A673 (cell line): ENCODE data around the gene PPIC. TPM values are rescaled to one million over a fixed set of nuclear protein-coding genes. Genes with fewer than 3 reads are reported as not detected.

ENCODE experiments used
- Bru-seq: library from RNA; stranded (reverse); fragments of 400-500 nt; gene quantifications from one replicate; lab custom pipeline; 2021; lab: Mats Ljungman, UMichigan
- BruChase-seq, 2 experiments: library from RNA; stranded (reverse); fragments of 400-500 nt; gene quantifications; one replicate each; lab custom pipeline; 2021; lab: Mats Ljungman, UMichigan
- BruUV-seq: library from RNA; stranded (reverse); fragments of 400-500 nt; replicated peaks from 2 replicates; lab custom pipeline; 2021; lab: Mats Ljungman, UMichigan
- CTCF ChIA-PET: fragments of 300-600 bp; sonication (Branson Sonifier 250); formaldehyde crosslinking; loops from one replicate; lab custom pipeline; 2022; ENCODE audit warnings: antibody characterized with exemption; lab: Charles Lee
- POLR2A ChIA-PET: fragments of 300-600 bp; sonication (Branson Sonifier 250); formaldehyde crosslinking; loops from one replicate; lab custom pipeline; 2022; ENCODE audit warnings: antibody characterized with exemption; ENCODE audit not compliant: low non-redundant PET; lab: Charles Lee
- DNase-seq: peaks from one replicate; pipeline ENCODE4 v3.0.0-alpha.2; 2015; ENCODE audit warnings: low spot score
- H3K27ac ChIP-seq: fragments of 200-600 bp; sonication (generic); 2 replicates; pipeline ENCODE4 v1.5.1; 2016; ENCODE audit warnings: mixed run types, low read depth, mild to moderate bottlenecking, mixed read lengths, antibody characterized with exemption, low read length; ENCODE audit not compliant: poor library complexity, severe bottlenecking
- H3K27me3 ChIP-seq: fragments of 200-600 bp; sonication (generic); replicated peaks from 2 replicates; pipeline ENCODE4 v1.6.1; 2017; ENCODE audit warnings: mixed run types, low read depth, mild to moderate bottlenecking, mixed read lengths, antibody characterized with exemption, low read length; ENCODE audit not compliant: insufficient read depth, poor library complexity
- H3K36me3 ChIP-seq: fragments of 200-600 bp; sonication (generic); 2 replicates; pipeline ENCODE4 v1.6.1; 2016; ENCODE audit warnings: mixed run types, mild to moderate bottlenecking, mixed read lengths, antibody characterized with exemption, low read length; ENCODE audit not compliant: insufficient read depth, poor library complexity, severe bottlenecking
- H3K4me1 ChIP-seq: fragments of 200-600 bp; sonication (generic); 2 replicates; pipeline ENCODE4 v1.6.1; 2017; ENCODE audit warnings: mixed run types, mild to moderate bottlenecking, mixed read lengths, antibody characterized with exemption, low read length; ENCODE audit not compliant: insufficient read depth, poor library complexity, severe bottlenecking
- H3K4me3 ChIP-seq: fragments of 200-600 bp; sonication (generic); 2 replicates; pipeline ENCODE4 v1.5.1; 2016; ENCODE audit warnings: low read depth, mixed run types, mild to moderate bottlenecking, mixed read lengths, low read length; ENCODE audit not compliant: poor library complexity, severe bottlenecking
- H3K9me3 ChIP-seq: fragments of 200-600 bp; sonication (generic); 2 replicates; pipeline ENCODE4 v1.6.1; 2016; ENCODE audit warnings: mixed run types, low read depth, mild to moderate bottlenecking, mixed read lengths, antibody characterized with exemption, low read length; ENCODE audit not compliant: poor library complexity, severe bottlenecking
- CTCF ChIP-seq: fragments of 300-800, 200-600 bp; sonication (generic); conservative IDR thresholded peaks from 2 replicates; pipeline ENCODE4 v1.5.1; 2017; ENCODE audit warnings: low read depth, mild to moderate bottlenecking, antibody characterized with exemption, low read length, moderate library complexity, mixed read lengths
- EZH2 ChIP-seq: fragments of 200-600 bp; sonication (generic); IDR thresholded peaks from 2 replicates; pipeline ENCODE4 v1.6.1; 2017; ENCODE audit warnings: borderline replicate concordance, low read depth, mild to moderate bottlenecking, mixed read lengths, antibody characterized with exemption, low read length; ENCODE audit not compliant: poor library complexity, severe bottlenecking
- intact Hi-C: fragments of 100-400 bp; cut with micrococcal nuclease; formaldehyde crosslinking; loops from one replicate; pipeline ENCODE4 v1.10.0; 2022; ENCODE audit not compliant: unreplicated experiment
- long read RNA-seq: library from polyadenylated mRNA; stranded (forward); transcript quantifications from one replicate; pipeline ENCODE4 v2.0.0, GENCODE V29; 2022
- total RNA-seq: library from RNA; stranded (reverse); gene quantifications from 2 replicates; pipeline ENCODE4 v1.2.3, GENCODE V29; 2021

PPIC gene
- total RNA-seq, result not detected in 2 replicates
- percentile 6 among the genes with signal in this experiment for Bru-seq, nascent RNA
- BruChase-seq, experiment 1, labeled RNA remaining after a 2-hour chase, result percentile 6 among the genes with signal in this experiment
- percentile 14 among the genes with signal in this experiment for BruChase-seq, experiment 2, labeled RNA remaining after a 6-hour chase
- long read RNA-seq, partial matches to known transcripts, result 0 of 4 reads
- long read RNA-seq, other reads (novel, unspliced or antisense), result 0 of 4 reads

DNA sequence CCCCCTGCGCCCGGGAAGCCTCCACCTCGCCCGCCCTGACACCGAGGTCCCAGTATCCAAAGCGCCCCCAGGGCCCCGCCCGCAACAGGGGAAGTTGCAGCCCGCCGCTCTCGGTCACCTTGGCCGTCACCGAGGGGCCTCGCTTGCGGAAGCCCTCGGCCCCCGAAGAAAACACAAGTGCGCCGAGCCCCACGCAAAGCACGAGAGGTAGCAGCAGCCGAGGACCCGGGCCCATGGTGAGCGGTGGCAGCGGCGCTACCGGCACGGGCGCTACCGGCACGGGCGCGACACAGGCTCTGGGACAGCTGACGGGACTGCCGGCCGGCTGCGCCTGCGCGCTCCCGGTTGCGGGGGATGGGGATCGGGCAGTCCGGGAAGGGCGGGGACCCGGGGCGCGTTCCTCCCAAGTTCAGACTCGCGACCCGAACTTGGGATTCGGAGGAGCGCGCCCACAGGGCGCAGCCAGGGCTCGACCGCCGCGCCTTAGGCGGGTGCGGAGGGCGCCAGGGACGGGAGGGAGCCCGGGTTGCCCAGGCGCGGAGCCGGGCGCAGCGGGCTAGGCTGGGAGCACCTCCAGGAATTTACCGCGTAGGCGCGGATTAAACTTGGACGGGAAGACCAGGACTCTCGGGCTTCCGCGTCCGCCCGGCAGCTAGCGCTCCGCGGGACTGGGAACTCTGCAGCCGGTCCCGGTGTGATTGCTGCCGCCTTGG is at the start of gene PPIC:
TSS of gene PPIC (minus strand) at position 335 of the 713 bp plus-strand sequence. CDS start at position 235, 100 bp downstream.
- peak; percentile 49 for DNase-seq
- TF ChIP-seq CTCF (no peak), EZH2 (peak; percentile 54)
- BruUV-seq, result no TSS peak
- ChIA-PET CTCF (no interaction called here), POLR2A (no interaction called here)
- Histone ChIP-seq H3K27ac (no peak within 1 kb of the TSS), H3K9me3 (no peaks in the 10 kb centered on the region), H3K4me1 (peaks cover 7% of the 10 kb centered on the region), H3K4me3 (peak within 1 kb of the TSS; percentile 60), H3K27me3 (peaks cover 73% of the 10 kb centered on the region), H3K36me3 (no peaks in the 10 kb centered on the region)
- intact Hi-C loops, result no loop called here

DNA sequence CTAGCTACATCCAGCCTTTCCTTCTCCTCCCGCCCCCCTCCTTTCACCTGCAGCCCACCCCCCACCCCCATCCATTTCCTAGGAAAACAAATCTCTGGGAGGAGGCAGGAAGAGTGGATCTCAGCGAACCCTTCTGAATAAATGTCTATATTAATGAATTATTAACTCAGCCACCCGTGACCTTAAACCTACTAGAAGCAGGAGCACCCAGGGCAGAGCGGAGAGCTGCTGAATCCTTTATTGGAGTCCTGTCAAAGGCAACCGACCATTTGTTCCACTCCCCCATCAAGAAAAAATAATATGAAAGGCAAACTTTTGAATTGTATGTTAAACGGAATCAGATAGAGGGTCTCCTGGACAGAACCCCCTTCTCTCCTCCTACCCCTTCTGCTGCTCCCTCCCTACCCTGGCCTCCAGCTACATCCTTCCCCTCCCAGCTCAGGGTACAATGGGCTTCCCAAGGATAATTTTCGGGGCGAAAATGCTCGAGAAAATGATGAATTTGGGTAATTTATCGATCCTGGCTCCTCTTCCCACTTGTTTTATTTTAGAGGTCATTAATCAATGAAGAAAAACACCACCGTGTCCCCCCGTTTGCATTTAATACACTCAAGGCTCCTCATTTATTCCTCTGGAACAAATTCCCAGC is 49.2 kb upstream of the PPIC start:
- intact Hi-C loops, result loop anchor here (5.0 kb wide), 1 partner anchor 188 kb away; no protein-coding TSS in a partner anchor
- TF ChIP-seq EZH2 (no peak), CTCF (no peak)
- no peak overlapping the region for H3K27ac ChIP-seq
- ChIA-PET POLR2A (no interaction called here), CTCF (no interaction called here)
- H3K4me3 ChIP-seq, result no peak overlapping the region
- peaks cover 5% of the 10 kb centered on the region for H3K4me1 ChIP-seq
- no peaks in the 10 kb centered on the region for H3K36me3 ChIP-seq
- H3K9me3 ChIP-seq, result no peaks in the 10 kb centered on the region
- H3K27me3 ChIP-seq, result peaks cover 99% of the 10 kb centered on the region
- no TSS peak for BruUV-seq
- no peak for DNase-seq

DNA sequence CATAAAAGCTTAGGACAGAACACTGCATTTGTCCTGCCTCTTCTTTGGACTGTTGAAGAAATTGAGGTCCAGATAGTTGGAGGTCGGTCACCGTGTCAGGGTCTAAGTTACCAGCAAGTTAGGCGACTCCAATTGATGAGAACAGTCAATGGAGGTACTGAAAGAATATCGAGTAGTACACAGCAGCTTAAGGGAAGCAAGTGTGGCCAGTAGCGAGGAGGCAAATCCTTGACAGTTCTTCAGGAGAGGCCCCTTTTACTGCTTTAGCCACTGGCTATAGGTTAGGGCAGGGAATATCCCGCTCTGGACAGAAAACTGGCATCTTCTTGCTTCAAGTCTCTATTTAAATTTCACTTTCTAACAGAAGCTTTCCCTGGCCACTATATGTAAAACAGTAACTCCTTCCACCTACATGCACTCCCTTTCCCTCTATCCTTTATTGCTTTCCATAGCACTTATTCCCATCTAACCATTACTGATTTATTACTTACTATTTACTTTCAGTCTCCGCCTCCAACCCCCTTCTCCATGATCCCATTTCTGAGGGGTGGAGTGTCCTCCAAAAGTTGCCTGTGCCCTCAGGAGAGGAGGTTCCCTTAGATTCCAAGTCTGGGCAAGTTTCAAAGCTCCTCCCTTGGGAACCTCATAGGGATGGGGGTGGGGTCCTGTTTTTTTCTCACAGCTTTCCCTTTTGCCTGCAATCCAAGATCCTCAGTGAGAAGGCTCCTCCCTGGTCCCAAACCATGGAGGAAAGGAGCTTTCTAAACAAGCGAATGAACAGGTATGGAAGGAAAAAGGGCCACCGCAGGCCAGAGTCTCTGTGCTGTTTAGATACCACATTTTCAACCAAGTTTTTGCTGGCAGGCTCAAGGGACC is 48.4 kb upstream of the PPIC start:
- no peak for DNase-seq
- no peaks in the 10 kb centered on the region for H3K36me3 ChIP-seq
- no peaks in the 10 kb centered on the region for H3K9me3 ChIP-seq
- CTCF ChIA-PET, result no interaction called here
- no TSS peak for BruUV-seq
- peaks cover 99% of the 10 kb centered on the region for H3K27me3 ChIP-seq
- POLR2A ChIA-PET, result no interaction called here
- no peak overlapping the region for H3K4me3 ChIP-seq
- no peak overlapping the region for H3K27ac ChIP-seq
- TF ChIP-seq EZH2, result no peak
- TF ChIP-seq CTCF, result no peak
- H3K4me1 ChIP-seq, result peaks cover 4% of the 10 kb centered on the region
- intact Hi-C loops, result loop anchor here (5.0 kb wide), 1 partner anchor 188 kb away; no protein-coding TSS in a partner anchor
